HG03354 (cell line): ENCODE data around the gene RFX4.
A peak's percentile ranks its signal among the peaks of the same experiment; 100 is the strongest.

Source experiments
- ATAC-seq: cut with Tn5 transposase; IDR thresholded peaks from one replicate; pipeline ENCODE4 v1.9.1; 2021; ENCODE audit warnings: mild to moderate bottlenecking; ENCODE audit not compliant: unreplicated experiment, poor library complexity, severe bottlenecking

Gene RFX4

DNA sequence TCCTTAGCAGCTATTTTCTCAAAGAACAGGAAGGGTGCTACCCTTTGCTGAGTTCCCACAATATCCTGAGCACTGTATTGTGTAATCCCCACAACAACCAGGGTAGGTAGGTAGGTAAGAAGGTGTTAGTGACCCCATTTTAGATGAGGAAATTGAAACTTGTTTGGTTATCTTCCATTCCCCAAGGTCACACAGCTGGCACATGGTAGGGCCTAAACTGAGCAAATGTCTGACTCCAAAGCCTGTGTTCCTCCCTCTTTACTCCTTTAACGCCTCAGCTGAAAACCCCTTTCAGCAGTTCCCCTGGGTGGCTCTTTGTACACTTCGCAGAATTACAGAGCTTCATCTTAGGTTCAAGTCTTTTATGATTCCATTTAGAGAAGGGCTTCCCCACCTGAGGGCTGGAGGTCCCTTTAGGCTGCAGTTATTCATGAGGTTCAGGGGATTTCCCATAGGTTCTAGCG is 165.2 kb downstream of the RFX4 start:
- no peak for ATAC-seq

DNA sequence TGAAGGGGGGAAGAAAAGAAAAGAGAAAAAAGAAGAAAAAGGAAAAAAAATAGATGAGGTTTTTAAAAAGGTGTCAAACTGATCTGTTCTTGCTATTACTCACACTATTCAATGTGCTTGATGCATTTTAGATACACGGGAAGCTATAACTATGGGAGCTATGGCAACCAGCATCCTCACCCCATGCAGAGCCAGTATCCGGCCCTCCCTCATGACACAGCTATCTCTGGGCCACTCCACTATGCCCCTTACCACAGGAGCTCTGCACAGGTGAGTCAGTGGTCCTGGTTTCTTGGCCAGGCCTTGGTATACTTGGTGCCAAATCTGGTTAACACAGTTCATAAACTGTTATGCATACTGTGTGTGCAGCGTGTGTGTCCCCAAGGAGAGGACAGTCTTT is 167.7 kb downstream of the RFX4 start:
- no peak for ATAC-seq

DNA sequence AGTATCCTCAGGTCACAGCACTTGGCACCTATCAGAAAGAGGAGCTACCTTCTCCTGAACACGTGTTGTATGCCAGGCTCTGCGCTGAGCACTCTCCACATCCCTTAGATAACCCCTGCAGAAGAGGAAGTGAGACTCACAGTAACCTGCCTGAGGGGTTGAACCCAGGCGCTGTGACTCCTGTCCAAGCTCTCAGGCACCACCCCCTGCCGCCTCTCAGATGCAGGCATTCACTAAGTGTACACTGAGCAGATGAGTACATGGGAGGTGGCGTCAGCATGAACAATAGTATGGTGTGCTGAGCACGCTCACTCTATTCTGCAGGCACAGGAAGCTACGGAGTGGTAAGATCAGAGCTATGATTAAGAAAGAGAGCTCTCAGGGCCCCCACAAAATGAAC is 170.7 kb downstream of the RFX4 start:
- peak; percentile 95 for ATAC-seq

DNA sequence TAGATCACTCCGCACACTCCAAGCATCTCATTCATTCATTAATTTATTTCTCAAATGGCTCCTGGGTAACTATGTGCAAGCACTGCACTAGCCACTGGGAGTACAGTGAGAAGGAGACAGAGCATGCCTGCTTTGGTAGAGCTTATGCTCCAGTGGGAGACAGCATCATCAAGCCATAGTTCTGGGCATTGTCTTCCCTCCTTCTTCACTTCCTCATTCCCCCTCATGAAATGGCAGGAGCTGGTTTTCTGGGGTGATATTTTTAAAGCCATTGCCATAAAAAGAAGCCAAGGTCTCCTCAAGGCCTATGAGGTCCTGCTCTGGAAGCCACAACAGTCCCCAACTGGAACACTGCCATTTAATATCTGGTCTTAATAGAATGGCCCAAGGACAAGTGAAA is 171.5 kb downstream of the RFX4 start:
- no peak for ATAC-seq

DNA sequence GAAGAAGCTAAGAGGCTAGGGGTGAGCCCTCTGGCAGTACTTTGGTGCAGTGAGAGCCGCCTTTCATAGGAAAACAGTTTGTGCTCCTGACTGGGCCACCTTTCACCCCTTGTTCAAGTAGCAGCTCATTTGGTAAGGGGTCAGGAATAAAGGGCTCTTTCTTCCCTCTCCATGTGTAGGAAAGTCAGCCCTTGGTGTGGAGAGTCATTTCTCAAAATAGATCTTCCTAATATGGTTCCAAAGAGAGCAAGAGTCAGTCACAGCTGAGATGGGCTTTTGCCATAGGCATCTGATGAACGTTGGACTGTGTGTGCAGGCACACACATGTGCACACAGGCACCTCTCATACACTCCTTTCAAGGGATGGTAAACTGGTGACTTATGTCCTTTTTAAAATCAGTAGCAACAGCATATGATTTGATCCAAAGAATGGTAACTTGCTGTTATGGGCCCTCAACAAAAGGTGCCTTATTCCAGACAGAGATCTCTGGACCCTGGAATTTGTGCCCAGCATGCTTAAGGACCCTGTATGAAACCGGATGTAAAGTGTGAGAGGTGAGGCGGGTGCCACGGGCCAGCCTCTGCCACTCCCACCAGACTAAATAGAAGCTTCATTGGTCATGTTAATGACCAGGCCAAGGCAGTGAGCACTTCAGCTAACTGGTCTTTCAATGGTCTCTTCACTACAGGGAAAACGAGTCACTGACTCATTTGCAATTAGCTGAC is 175.0 kb downstream of the RFX4 start:
- ATAC-seq, result no peak

DNA sequence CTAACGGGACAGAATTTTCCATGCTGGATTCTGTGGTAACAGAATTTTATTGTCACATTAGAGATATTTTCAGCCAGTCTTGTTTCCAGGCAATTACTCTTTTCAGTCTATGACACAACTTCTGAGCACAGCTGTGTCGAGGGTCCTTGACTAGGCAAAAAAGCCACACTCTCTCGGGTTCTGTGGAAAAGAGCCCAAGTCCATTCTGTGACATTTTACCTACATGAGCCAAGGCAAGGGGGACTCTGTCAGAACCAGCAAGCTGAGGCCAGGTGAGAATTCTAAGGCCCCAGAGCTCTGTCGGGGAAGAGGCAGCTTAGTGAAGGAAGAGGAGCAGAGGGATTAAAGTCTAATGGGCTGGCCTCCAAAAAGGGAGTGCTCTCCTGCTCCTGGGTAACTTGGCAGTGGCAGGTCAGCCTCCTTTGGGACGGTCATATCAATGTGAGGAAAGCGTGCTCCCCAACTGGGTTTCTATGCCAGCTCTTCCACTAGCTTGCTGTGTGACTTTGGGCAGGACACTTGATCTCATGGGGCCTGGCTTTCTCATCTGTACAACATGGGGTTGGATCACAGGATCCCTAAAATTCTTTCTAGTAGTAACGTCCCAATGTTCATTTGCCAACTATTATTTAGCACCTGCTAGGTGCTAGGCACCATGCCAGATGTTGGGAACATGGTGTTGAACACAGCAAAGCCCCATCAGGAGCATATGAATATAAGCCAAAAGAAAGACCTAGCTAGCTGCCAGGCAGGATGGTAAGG is 175.7 kb downstream of the RFX4 start:
- ATAC-seq, result no peak

DNA sequence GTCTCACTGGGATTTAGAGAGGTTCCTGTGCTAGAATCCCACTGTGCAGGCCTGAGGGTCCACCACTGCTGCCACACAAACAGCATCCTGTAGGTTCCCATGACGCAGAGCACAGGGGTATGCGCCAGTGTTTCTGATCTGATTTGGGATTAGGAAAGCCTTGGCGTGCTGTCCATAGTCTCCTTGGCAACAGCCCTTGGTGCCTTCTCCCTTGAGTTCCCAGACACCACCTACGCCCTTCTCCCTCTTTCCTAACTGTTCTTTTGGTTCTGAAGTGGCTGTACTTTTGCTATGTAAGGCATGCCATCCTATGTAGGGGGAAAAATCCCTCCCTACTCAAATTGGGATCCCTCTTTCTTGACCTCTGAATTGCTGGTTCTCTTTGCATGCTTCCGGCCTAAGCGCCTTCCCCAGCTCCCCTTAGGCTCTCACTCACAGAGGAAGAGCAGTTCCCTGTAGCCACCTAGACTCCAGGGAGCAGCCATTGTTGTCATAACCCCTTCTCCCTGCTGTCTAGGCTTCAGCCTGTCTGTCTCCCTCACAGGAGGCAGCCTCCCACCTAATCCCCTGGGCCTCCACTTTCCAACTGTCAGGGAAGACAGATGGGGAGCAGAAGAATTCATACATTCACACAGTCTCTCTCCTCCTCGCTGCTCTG is 176.9 kb downstream of the RFX4 start:
- ATAC-seq, result no peak

DNA sequence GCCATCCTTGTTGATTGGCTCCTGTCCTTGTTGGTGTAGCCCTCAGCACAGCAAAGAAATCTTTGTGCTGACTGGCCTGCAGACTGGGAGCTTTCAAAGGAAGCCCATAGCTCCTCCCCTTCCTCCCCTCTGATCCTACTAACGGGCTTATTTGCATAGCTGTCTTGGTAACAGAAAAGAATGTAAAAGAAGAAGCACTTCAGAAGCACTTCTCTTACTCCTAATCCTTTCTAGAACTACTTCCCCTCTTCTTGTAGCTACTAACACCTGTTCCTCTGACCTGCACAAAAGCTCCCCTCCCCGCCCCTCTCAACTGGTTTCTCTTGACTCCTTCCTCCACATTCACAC is 177.4 kb downstream of the RFX4 start:
- ATAC-seq, result peak; percentile 99

DNA sequence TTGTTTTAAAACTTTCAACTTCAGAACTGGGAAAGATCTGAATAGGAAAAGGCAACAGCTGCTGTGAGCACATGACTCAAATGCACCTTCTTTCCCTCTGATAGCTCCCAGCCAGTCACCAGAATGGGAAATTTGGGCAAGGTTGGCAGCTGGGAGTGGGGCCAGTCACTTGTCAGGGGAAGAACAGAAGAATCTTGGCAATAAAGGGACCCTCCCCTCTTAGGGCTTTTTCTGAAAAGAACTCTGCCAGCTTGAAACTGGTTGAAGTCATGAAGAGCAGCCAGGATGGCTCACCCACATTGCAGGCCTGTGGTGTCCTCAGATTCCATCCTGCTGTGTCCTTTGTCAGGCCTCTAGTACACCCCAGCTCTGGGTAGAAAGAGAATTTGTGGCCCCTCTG is 181.4 kb downstream of the RFX4 start:
- ATAC-seq, result no peak

DNA sequence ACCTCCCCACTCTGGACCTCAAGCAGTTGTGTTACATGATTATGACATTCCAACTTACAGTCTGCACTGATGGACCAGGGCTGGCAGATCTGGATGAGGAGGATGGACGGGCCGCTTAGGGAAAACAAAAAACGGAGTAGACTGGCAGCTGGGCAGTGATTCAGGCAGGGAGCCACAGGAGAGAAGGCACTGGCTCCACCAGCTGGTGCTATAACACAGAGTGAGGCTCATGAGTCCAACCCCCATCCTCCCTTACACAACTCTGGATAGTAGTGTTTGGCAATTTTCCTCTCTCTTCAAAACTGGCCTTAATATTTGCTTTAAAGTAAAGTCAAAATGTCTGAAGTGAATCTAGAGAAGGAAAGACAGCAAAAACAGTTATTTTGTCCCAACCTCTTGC is 181.9 kb downstream of the RFX4 start:
- ATAC-seq, result no peak

DNA sequence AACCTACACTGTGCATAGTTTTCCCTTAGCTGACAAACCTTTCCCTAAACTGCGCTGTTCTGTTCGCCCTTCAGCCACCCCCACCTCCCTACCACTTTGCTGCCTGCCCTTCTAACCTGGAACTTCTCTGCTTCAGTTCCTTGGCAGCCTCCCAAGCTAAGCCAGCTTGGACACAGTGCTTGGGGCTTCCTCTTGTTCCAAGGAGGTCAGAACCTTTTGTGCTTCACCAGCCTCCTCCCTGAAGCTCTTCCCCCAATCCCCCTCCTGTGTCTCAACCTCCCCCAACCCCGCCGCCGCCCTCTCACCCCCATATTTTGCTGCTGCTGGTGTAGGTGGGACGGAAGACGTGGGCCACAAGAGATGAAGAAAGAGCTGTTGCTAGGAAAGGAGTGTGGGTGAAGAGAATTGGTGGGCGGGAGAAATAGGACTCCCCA is 183.6 kb downstream of the RFX4 start:
- no peak for ATAC-seq

DNA sequence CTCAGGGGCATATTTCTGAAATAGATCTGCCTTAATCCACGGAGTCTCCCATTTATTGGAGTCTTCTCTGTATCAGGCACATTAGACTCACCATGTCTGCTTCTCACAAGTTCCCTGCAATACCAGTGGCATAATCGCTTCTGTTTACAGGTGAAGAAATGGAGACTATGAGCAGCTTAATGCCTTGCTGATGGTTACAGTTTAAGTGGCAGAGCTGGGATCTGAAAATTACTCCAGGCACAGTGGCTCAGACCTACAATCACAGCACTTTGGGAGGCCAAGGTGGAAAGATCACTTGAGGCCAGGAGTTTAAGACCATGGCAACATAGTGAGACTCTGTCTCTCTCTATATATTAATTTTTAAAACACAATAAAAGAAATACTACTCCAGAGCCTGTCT is 184.4 kb downstream of the RFX4 start:
- no peak for ATAC-seq

DNA sequence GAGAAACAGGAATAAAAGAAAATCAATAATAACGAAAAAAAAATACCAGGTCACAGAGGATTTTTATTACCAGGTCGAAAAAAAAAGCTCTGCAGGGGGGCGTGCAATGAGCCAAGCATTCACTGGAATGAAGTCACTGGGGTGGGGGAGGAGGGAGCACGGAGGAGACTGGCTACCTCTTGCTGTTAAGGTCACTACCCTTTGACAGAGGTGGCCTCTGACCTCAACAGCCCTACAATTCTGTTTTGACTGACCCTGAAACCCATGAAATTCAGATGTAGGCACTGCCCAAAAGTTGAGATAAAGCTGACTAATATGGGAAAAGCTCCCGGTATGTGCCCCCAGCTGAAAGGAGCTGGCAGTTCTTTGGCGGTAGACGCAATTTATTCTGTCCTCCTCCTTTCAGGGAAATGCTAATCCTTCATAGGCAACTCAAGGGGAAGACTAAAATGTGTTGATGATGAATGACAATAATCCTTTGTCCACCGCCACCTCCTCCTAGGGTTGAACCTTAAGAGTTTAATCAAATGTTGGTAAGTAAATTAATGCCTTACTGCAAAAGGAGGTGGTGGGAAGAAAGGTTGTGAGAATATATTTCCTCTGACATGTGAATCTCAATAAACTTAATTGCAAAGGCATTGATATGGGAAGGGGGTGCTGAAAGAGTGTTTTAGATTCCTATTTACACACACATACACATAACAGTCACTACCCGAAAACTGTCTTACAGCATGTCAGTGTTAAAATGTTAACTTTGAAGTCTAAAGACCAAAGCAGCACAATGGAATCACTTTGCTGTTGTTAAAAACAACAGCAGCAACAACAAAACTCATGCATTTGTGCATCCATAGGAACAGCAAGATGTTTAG is 185.4 kb downstream of the RFX4 start:
- no peak for ATAC-seq

DNA sequence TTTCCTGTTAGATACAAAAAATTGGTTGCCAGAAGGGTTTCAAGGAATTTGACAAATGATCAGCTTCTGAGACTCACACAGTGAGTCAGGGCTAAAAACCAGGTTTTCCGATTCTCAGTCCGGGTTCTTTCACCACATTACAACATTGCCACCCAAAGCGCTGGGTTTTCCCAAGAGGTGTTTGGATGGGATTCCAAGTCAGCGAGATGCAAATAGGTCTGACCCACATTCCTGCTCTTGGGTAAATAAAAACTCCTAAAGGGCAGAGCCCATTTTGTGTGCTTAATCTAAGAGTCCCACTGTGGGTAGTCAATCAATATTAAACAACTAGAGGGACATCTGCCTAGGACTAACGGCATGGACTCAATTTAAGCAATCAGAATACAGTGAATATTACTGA is 186.3 kb downstream of the RFX4 start:
- no peak for ATAC-seq

DNA sequence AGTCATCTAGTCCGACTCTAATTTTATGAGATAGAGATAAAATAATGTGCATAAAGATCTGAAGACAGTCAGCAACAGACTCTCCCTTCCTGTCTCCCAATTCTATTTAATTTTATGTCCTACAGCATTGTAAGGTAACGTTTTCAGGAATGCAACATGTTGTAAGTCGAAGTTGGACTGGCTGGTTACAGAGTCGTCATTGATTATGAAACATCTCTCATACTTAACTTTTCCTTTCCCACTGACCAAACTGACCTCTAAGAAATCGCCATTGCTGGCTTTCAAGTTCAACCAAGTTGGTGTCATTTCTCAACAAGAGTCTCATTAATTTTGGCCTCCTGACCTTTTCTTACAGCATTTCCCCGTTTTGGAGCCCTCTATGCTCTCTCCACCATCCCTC is 186.7 kb downstream of the RFX4 start:
- ATAC-seq, result no peak

DNA sequence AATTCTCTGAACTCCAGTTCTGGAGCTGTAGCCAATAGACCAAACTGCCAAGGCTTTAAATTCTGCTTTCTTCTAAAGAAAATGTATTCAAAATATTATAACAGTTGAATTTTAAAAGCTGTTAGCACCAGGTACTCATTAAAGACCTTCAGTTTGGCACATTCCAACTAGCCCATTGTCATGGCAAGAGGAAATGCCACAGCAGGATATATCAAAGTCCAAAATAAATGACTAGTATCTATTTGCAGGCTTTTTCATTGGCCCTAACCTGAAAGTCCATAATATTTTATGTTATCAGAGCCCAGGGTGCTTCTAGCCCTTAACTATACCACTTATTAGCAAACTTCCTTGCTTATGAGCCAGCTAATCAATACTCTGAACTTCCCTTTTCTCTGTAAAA is 188.6 kb downstream of the RFX4 start:
- ATAC-seq, result no peak

DNA sequence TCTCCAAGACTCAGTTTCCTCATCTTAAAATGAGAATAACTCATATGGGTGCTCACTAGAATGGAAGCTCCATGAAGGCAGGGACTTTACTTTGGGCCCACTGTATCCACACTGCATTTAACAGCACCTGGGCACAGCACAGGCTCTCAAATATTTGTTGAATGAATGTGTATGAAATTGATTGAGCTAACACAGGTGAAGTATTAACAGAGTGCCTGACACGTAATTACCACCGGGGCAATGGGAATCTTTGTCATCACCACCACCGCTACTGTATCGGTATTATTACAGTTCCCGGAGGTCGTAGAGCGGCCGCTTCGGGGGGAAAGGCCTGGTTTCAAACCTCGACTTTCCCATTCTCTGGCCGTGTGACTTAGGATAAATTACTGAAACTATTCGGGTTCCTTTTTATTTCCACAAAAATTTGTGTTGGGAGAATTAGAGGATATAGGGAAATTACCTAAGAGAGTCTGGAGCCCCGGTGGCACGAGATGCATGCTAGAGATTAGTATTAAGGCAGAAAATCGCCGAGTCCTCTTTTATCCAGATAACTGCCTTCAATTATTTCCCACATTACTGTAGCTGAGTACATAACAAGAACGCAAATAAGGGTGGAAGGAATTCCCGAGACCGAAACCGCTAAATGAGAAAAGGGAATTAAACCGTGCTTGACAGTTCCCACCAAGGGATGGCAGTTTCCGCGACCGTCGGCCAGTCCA is 190.6 kb downstream of the RFX4 start:
- ATAC-seq, result no peak

DNA sequence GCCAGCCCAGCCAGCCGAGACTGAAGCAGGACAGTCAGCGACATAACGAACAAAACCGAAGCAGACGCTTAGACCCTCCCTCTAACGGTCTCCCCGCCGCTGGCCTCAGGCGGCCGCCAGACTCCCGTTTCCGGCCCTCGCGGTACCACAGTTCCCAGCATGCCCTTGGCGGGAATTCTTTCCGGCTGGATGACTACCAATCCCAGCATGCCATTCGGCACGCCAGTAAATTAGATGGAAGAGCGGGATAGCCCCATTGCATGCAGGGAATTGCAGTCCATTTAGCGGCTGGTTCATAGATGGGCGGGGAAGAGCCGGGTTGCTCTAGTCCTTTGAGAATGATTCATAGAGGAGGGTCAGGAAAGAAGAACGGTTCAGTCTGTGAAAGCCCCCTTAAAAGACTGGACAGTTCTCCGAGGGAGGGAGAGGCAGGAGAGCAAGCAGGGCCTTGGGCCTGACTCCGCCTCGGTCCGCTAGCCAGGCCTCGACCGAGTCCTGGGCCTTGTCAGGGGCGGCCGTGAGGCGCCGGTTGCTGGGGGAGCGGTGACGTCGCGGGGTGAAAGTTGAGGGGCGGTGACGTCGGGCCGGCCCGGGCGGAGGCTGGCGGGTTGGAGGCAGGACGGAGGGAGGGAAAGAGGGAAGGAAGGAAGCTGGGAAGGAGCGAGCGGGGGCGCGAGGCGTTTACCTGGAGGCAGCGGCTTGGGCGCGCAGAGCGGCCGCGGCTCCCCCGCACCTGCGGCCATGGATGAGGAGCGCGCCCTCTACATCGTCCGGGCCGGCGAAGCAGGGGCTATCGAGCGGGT is 191.4 kb downstream of the RFX4 start, which contains the start of gene RIC8B:
Gene RIC8B (plus strand): TSS at position 678 of the 803 bp plus-strand sequence. CDS start 64 bp downstream, at position 742.
- ATAC-seq, result peak; percentile 89
